Ascending aorta (tissue), 2 donors: ENCODE measurements around the gene CNR2. TPM values are rescaled to one million over a fixed set of nuclear protein-coding genes. Genes with fewer than 3 reads are reported as not detected.

Source experiments
- DNase-seq, 2 donors: peaks; one replicate each; pipeline ENCODE4 v3.0.0-alpha.2; 2019; ENCODE audit warnings: low spot score in 2 of 2
- H3K27ac ChIP-seq, 2 donors: fragments of 200-600 bp; sonication (generic); one replicate each; pipeline ENCODE4 v1.5.1; 2016 to 2017; ENCODE audit warnings: mild to moderate bottlenecking in 1 of 2
- H3K27me3 ChIP-seq: fragments of 200-600 bp; sonication (generic); one replicate; pipeline ENCODE4 v1.5.1; 2017
- H3K36me3 ChIP-seq, 2 donors: fragments of 200-600 bp; sonication (generic); one replicate each; pipeline ENCODE4 v1.5.1; 2016
- H3K4me1 ChIP-seq, 2 donors: fragments of 200-600 bp; sonication (generic); one replicate each; pipeline ENCODE4 v1.5.1; 2016 to 2017; ENCODE audit warnings: mild to moderate bottlenecking in 1 of 2
- H3K4me3 ChIP-seq, 2 donors: fragments of 200-600 bp; sonication (generic); one replicate each; pipeline ENCODE4 v1.5.1; 2016 to 2017; ENCODE audit warnings: mild to moderate bottlenecking in 1 of 2
- H3K9me3 ChIP-seq, 2 donors: fragments of 200-600 bp; sonication (generic); one replicate each; pipeline ENCODE4 v1.5.1; 2016
- CTCF ChIP-seq, 3 experiments: fragments of 200-600 bp in 2 of 3; fragments of 450-650 bp in 1 of 3; sonication (generic) in 2 of 3; IDR thresholded peaks; one replicate each; pipeline ENCODE4 v1.5.1; 2016 to 2019; ENCODE audit warnings: antibody characterized with exemption in 3 of 3, mild to moderate bottlenecking in 1 of 3, moderate library complexity in 1 of 3
- intact Hi-C: fragments of 100-400 bp; cut with DNase I; formaldehyde crosslinking; loops from one replicate; pipeline ENCODE4 v1.15.1; 2023
- total RNA-seq: library from RNA; depleted of rRNA; stranded (reverse); fragments of >200 nt; gene quantifications from one replicate; pipeline ENCODE4 v1.1.0, GENCODE V29; 2016

CNR2 gene
- total RNA-seq, 1 donor from 2014 or later = not detected

GRCh38 chr1:23895082-23895481 is 18.1 kb downstream of the CNR2 start:
- intact Hi-C loops = no loop called here
- H3K36me3 ChIP-seq = no peaks in the 10 kb centered on the region
- no peaks in the 10 kb centered on the region for H3K27me3 ChIP-seq
- DNase-seq = no peak
- TF ChIP-seq CTCF (IDR thresholded peaks at IDR 0.05) = no peak
- no peaks in the 10 kb centered on the region for H3K4me1 ChIP-seq
- no peak overlapping the region for H3K27ac ChIP-seq
- H3K4me3 ChIP-seq = no peak overlapping the region
- no peaks in the 10 kb centered on the region for H3K9me3 ChIP-seq

GRCh38 chr1:23889074-23889473 is 24.1 kb downstream of the CNR2 start:
- Histone ChIP-seq H3K27ac (no peak overlapping the region), H3K4me1 (no peaks in the 10 kb centered on the region), H3K36me3 (no peaks in the 10 kb centered on the region), H3K27me3 (no peaks in the 10 kb centered on the region), H3K4me3 (no peak overlapping the region), H3K9me3 (no peaks in the 10 kb centered on the region)
- no peak for DNase-seq
- intact Hi-C loops = no loop called here
- TF ChIP-seq CTCF (IDR thresholded peaks at IDR 0.05) = no peak

- Histone ChIP-seq H3K4me1 (no peaks in the 10 kb centered on the region), H3K4me3 (no peak overlapping the region), H3K9me3 (no peaks in the 10 kb centered on the region), H3K27me3 (no peaks in the 10 kb centered on the region), H3K36me3 (no peaks in the 10 kb centered on the region), H3K27ac (no peak overlapping the region)
- intact Hi-C loops = no loop called here
- no peak for TF ChIP-seq CTCF (IDR thresholded peaks at IDR 0.05)
- no peak for DNase-seq
These were observed 27.9 kb downstream of the CNR2 start for GRCh38 chr1:23885222-23885621.

- no peaks in the 10 kb centered on the region for H3K4me1 ChIP-seq
- no peaks in the 10 kb centered on the region for H3K36me3 ChIP-seq
- no peak for DNase-seq
- no peak overlapping the region for H3K4me3 ChIP-seq
- H3K27me3 ChIP-seq = no peaks in the 10 kb centered on the region
- H3K9me3 ChIP-seq = peaks cover 16 to 20% of the 10 kb centered on the region in 2 donors
- intact Hi-C loops = no loop called here
- TF ChIP-seq CTCF (IDR thresholded peaks at IDR 0.05) = no peak
- no peak overlapping the region for H3K27ac ChIP-seq
These were observed 30.4 kb downstream of the CNR2 start for GRCh38 chr1:23882746-23883145.

GRCh38 chr1:23879809-23880208 is 33.4 kb downstream of the CNR2 start:
- H3K27me3 ChIP-seq = no peaks in the 10 kb centered on the region
- intact Hi-C loops = no loop called here
- DNase-seq = no peak
- no peak overlapping the region for H3K27ac ChIP-seq
- H3K36me3 ChIP-seq = no peaks in the 10 kb centered on the region
- H3K9me3 ChIP-seq = peaks cover 16 to 24% of the 10 kb centered on the region in 2 donors
- H3K4me1 ChIP-seq = no peaks in the 10 kb centered on the region
- no peak for TF ChIP-seq CTCF (IDR thresholded peaks at IDR 0.05)
- no peak overlapping the region for H3K4me3 ChIP-seq

- Histone ChIP-seq H3K27me3 (no peaks in the 10 kb centered on the region), H3K36me3 (no peaks in the 10 kb centered on the region), H3K27ac (no peak overlapping the region), H3K9me3 (peaks cover 16 to 24% of the 10 kb centered on the region in 2 donors), H3K4me3 (no peak overlapping the region), H3K4me1 (no peaks in the 10 kb centered on the region)
- no peak for DNase-seq
- intact Hi-C loops = no loop called here
- no peak for TF ChIP-seq CTCF (IDR thresholded peaks at IDR 0.05)
These were observed 34.5 kb downstream of the CNR2 start for GRCh38 chr1:23878668-23879067.
